Adrenal gland (tissue), 5 donors: ENCODE measurements around the gene COQ10B.

ENCODE experiments used
- CTCF ChIP-seq, 6 experiments: fragments of 450-650 bp in 4 of 6; fragments of 200-600 bp in 2 of 6; sonication (generic) in 1 of 6; IDR thresholded peaks; 1 replicate in 5 of 6; 2 replicates in 1 of 6; pipeline versions ENCODE4 v1.5.1 to v1.8.0; 2016 to 2021; ENCODE audit warnings: antibody characterized with exemption in 6 of 6, mild to moderate bottlenecking in 2 of 6, moderate library complexity in 1 of 6
- POLR2A ChIP-seq, 2 donors: fragments of 450-650 bp; IDR thresholded peaks; one replicate each; pipeline ENCODE4 v1.6.1; 2017; ENCODE audit warnings: antibody characterized with exemption in 2 of 2, mild to moderate bottlenecking in 2 of 2, moderate library complexity in 1 of 2
- donor health status: DM: no; HTN: no; CAD: no.

DNA sequence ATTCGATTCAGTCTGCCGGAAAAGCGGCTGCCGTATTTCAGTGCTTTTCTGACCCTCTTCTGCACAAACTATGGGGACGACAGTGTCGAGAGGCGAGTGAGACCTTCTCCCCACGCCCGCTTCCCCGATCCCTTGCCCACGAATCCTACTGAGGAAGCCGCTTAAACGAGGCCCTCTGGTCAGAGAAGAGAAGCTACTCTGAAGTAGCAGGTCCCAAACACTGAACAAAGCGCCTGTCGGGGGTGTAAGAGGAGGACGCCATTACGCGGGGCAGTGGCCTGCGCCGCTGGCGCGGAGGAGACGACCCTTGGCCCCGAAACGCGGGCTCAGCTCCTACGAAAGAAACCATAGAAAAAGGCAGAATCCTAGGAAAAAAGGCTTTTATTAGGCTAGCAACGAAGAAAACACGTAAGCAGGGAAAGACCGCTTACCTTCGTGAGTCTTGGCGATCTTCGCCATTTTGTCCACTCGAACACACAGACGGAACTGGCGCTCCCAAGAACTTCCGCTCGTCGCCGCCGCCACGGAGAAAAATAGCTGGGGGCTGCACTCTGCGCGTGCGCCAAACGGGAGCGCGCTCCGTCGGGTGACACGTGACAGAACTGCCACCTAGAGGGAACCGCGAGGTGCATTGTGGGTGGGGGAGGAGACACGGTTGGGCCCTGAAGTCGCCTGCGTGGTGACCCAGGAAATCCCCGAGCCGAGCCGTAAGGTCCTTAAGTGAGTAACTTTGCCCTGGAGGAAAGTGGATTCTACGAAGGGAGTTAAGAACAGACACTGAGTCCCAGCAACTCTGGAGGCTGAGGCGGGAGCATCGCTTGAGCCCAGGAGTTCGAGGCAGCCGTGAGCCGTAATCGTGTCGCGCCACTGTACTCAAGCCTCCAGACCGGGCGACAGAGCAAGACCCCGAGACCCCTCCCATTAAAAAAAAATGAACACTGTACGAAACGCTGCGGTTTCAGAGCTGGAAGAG lies 18.5 kb upstream of the COQ10B start, which contains the start of gene SF3B1:
- peak in 1 of 6 experiments; percentile 5 for TF ChIP-seq CTCF (IDR thresholded peaks at IDR 0.05)
- TF ChIP-seq POLR2A (IDR thresholded peaks at IDR 0.05): peak; percentile 79 to 97
